Ovary (tissue), 9 donors: ENCODE results near the gene AKAP7. TPM values are rescaled to one million over a fixed set of nuclear protein-coding genes. Genes with fewer than 3 reads are reported as not detected.

Experiments used
- DNase-seq, 5 donors: peaks; one replicate each; pipeline ENCODE4 v3.0.0-alpha.2; 2019 to 2020
- H3K27ac ChIP-seq, 2 donors: fragments of 200-600 bp; one replicate each; pipeline versions ENCODE4 v1.5.1 to v1.8.0; 2019 to 2022
- H3K27me3 ChIP-seq: fragments of 200-600 bp; one replicate; pipeline ENCODE4 v1.8.0; 2022
- H3K36me3 ChIP-seq: fragments of 200-600 bp; sonication (generic); one replicate; pipeline ENCODE4 v1.5.1; 2019
- H3K4me1 ChIP-seq: one replicate; pipeline ENCODE4 v1.8.1; 2013; ENCODE audit warnings: mild to moderate bottlenecking, moderate library complexity; ENCODE audit not compliant: insufficient read depth
- H3K4me3 ChIP-seq: fragments of 200-600 bp; sonication (generic); one replicate; pipeline ENCODE4 v1.5.1; 2017
- H3K9me3 ChIP-seq, 2 donors: fragments of 200-600 bp in 1 of 2; sonication (generic) in 1 of 2; one replicate each; pipeline versions ENCODE4 v1.5.1 to v1.8.1; 2013 to 2019; ENCODE audit warnings: mild to moderate bottlenecking in 1 of 2, moderate library complexity in 1 of 2
- CTCF ChIP-seq, 3 donors: fragments of 450-650 bp in 2 of 3; fragments of 200-600 bp in 1 of 3; IDR thresholded peaks; one replicate each; pipeline versions ENCODE4 v1.5.1 to v1.8.0; 2016 to 2022; ENCODE audit warnings: antibody characterized with exemption in 3 of 3, mild to moderate bottlenecking in 1 of 3
- EP300 ChIP-seq: sonication (generic); formaldehyde crosslinking; IDR thresholded peaks from one replicate; pipeline ENCODE4 v1.6.1; 2017; ENCODE audit warnings: antibody characterized with exemption
- POLR2A ChIP-seq: fragments of 450-650 bp; IDR thresholded peaks from one replicate; pipeline ENCODE4 v1.6.1; 2017; ENCODE audit warnings: antibody characterized with exemption, mild to moderate bottlenecking, moderate library complexity
- WGBS, 3 donors: extraction: QIAGEN DNeasy Blood & Tissue Kit in 1 of 3; methylation state at CpG; one replicate each; pipeline versions ENCODE4 v1.1.5 to v1.1.7; 2013 to 2017; 5-methylcytosine and 5-hydroxymethylcytosine counted together
- intact Hi-C, 4 donors: fragments of 100-400 bp; cut with DNase I; formaldehyde crosslinking; loops; one replicate each; pipeline versions ENCODE4 v1.11.0 to v1.15.1; 2022 to 2023
- polyA plus RNA-seq, 2 donors: library from polyadenylated mRNA; stranded (reverse); fragments of 200-250 nt in 1 of 2; fragments of 350-450 nt in 1 of 2; fragmentation: Illumina TruSeq in 1 of 2; extraction: RNeasy Lipid Tissue Mini Kit (QIAGEN cat#74804) in 1 of 2; gene quantifications; one replicate each; pipeline ENCODE4 v1.2.3, GENCODE V29; 2013 to 2014
- total RNA-seq, 7 donors: library from RNA; depleted of rRNA in 2 of 7; stranded (reverse); fragments of >200 nt in 2 of 7; fragmentation: NEBNext Ultra II Directional in 3 of 7; extraction: Animal tissue kit (Norgen Biotek cat#: 25700) in 3 of 7; gene quantifications; one replicate each; pipeline versions ENCODE4 v1.1.0 to v1.2.4, GENCODE V29; 2016 to 2023
- donor health status: DM: no; HTN: no; CAD: no; lungs with moderate emphysema.
- donor health status: DM: no; HTN: no; CAD: no.
- donor health status: Bipolar disorder and iron deficiency.
- donor health status: DM: yes; HTN: yes; CAD: no.
- donor health status: DM: no; HTN: no; CAD: no.
- donor health status: DM: yes; HTN: yes; CAD: no.

Gene AKAP7
- total and polyA plus RNA-seq, 9 donors = 8.4 to 38.5 (median 31.1) TPM

GRCh38 chr6:131112249-131112648 is 23.0 kb upstream of the AKAP7 start:
- no peak overlapping the region for H3K4me3 ChIP-seq
- TF ChIP-seq CTCF (IDR thresholded peaks at IDR 0.05) = no peak
- TF ChIP-seq EP300 = no peak
- H3K27ac ChIP-seq = no peak overlapping the region
- H3K9me3 ChIP-seq = no peaks in the 10 kb centered on the region
- H3K4me1 ChIP-seq = no peaks in the 10 kb centered on the region
- H3K36me3 ChIP-seq = no peaks in the 10 kb centered on the region
- intact Hi-C loops = loop anchor here in 1 of 4 donors (10.0 kb wide), 1 partner anchor 227 kb away; no protein-coding TSS in a partner anchor
- H3K27me3 ChIP-seq = no peaks in the 10 kb centered on the region
- WGBS, 3 donors = 71 to 93% (median 85%) methylated on average over 1 of the region's 1 CpG
- no peak for DNase-seq

- Histone ChIP-seq H3K36me3 (no peaks in the 10 kb centered on the region), H3K4me3 (no peak overlapping the region), H3K9me3 (no peaks in the 10 kb centered on the region), H3K4me1 (no peaks in the 10 kb centered on the region), H3K27ac (no peak overlapping the region), H3K27me3 (no peaks in the 10 kb centered on the region)
- WGBS, 3 donors = 97 to 100% (median 97%) methylated on average over 1 of the region's 1 CpG
- intact Hi-C loops = loop anchor here (2.0 to 10.0 kb wide), 3 partner anchors 228 to 231 kb away; no protein-coding TSS in a partner anchor
- no peak for DNase-seq
- TF ChIP-seq CTCF (IDR thresholded peaks at IDR 0.05) (no peak), POLR2A (no peak), EP300 (no peak)
These were observed 19.6 kb upstream of the AKAP7 start for GRCh38 chr6:131115651-131116050.

- WGBS, 3 donors = 83 to 90% (median 88%) methylated on average over 2 of the region's 2 CpGs
- intact Hi-C loops = loop anchor here (2.0 to 10.0 kb wide), 3 partner anchors 229 to 232 kb away; no protein-coding TSS in a partner anchor
These were observed 18.9 kb upstream of the AKAP7 start for GRCh38 chr6:131116321-131116720.

GRCh38 chr6:131116755-131117360 is 18.4 kb upstream of the AKAP7 start:
- TF ChIP-seq EP300 (no peak), CTCF (IDR thresholded peaks at IDR 0.05) (peak in 2 of 3 donors; percentile 10 to 63), POLR2A (no peak)
- Histone ChIP-seq H3K4me3 (no peak overlapping the region), H3K27me3 (no peaks in the 10 kb centered on the region), H3K4me1 (no peaks in the 10 kb centered on the region), H3K36me3 (no peaks in the 10 kb centered on the region), H3K27ac (no peak overlapping the region), H3K9me3 (no peaks in the 10 kb centered on the region)
- DNase-seq = no peak
- WGBS, 3 donors = 43 to 46% (median 46%) methylated on average over 4 of the region's 4 CpGs
- intact Hi-C loops = loop anchor here (2.0 to 10.0 kb wide), 3 partner anchors 230 to 232 kb away; no protein-coding TSS in a partner anchor

More at GRCh38 chr6:131116321-131116720, 18.9 kb upstream of the AKAP7 start:
- no peak overlapping the region for H3K27ac ChIP-seq
- H3K4me3 ChIP-seq = no peak overlapping the region
- H3K27me3 ChIP-seq = no peaks in the 10 kb centered on the region
- no peaks in the 10 kb centered on the region for H3K9me3 ChIP-seq
- H3K36me3 ChIP-seq = no peaks in the 10 kb centered on the region
- no peak for DNase-seq
- H3K4me1 ChIP-seq = no peaks in the 10 kb centered on the region
- TF ChIP-seq CTCF (IDR thresholded peaks at IDR 0.05) (no peak), EP300 (no peak)
